ENCODE results near the gene GPRC5B.

Gene GPRC5B

GRCh38 chr16:19810817-19811731, 73.6 kb downstream of the GPRC5B start:
- no peak overlapping the region for H3K27ac ChIP-seq
- no peak for TF ChIP-seq ZFX (IDR thresholded peaks at IDR 0.05; ENCODE audit: borderline replicate concordance)
- TF ChIP-seq CTCF (IDR thresholded peaks at IDR 0.05) = no peak

- H3K27ac ChIP-seq = no peak overlapping the region
- no peak for TF ChIP-seq ZFX (IDR thresholded peaks at IDR 0.05; ENCODE audit: borderline replicate concordance)
- no peak for TF ChIP-seq CTCF (IDR thresholded peaks at IDR 0.05)
Observed at GRCh38 chr16:19809693-19810092, 75.0 kb downstream of the GPRC5B start.

GRCh38 chr16:19809121-19809635, 75.5 kb downstream of the GPRC5B start:
- no peak overlapping the region for H3K27ac ChIP-seq
- no peak for TF ChIP-seq ZFX (IDR thresholded peaks at IDR 0.05; ENCODE audit: borderline replicate concordance)
- TF ChIP-seq CTCF (IDR thresholded peaks at IDR 0.05) = no peak

- no peak overlapping the region for H3K27ac ChIP-seq
- no peak for TF ChIP-seq CTCF (IDR thresholded peaks at IDR 0.05)
Observed at GRCh38 chr16:19808061-19808641, 76.5 kb downstream of the GPRC5B start.
